LoVo (cell line): ENCODE results near the gene THBS4.

ENCODE experiments used
- DNase-seq: peaks from one replicate; pipeline ENCODE4 v3.0.0-alpha.2; 2016; ENCODE audit warnings: low spot score

The THBS4 gene

DNA sequence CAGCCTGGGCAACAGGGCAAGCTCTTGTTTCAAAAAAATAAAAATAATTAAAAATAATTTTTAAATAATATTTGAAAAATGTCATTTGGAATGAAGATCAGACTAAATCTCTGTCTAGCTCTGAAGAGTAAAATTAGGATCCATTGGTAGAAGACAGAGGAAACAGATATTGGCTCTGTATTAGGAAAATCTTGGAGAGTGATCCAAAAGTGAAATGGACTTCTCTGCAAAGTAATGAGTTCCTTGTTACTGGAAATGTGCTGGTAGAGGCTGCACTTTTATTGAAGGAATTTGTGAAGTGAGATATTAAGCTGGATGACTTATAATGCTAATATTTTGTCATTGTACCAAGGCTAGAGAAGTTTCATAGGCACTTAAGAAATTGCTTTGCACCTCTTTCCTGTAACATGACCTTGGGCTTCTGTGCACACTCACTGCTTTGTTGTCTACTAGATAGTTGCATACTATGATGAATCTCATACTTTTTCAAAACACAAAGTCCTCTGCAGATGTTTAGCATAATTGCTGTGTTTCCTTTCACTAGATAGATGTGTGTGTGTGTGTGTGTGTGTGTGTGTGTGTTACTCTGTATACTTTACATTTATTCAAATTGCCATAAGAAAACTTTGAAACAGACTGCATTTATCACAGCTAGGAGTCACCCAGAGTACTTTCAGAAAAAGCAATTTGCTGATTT lies 13.1 kb downstream of the THBS4 start:
- DNase-seq: no peak

DNA sequence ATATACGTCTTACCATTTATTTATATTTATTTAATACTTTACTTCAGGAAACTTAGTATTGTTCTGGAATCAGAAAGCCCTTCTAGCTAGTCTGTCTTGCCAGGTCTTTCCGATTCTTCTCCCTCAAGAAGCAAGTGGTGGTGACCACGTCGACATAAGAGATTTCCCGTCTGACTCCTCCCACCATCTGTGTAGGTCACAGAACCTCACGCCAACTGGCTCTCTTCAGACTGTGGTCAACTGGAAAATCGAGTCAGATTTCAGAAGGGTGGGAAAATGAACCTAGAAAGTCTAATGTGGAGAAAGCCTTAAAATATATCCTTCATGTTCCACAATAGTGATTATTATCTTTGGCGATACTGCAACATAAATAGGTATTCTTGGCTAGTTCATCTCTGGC lies 17.3 kb downstream of the THBS4 start:
- DNase-seq: no peak

DNA sequence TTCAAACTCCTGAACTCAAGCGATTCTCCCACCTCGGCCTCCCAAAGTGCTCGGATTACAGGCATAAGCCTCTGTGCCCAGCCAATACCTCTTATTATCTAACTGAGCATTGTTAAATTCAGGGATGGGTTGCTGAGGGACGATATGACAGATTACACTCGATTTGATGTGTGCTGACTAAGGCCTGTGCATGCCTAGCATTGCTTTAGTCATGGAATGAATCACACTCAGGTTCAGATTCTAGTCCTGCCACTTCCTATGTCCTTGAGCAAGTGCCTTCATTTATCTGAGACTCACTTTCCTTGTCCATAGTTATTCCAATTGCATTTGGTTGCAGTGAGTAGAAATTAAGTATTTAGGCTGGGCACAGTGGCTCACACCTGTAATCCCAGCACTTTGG lies 19.5 kb downstream of the THBS4 start:
- no peak for DNase-seq

DNA sequence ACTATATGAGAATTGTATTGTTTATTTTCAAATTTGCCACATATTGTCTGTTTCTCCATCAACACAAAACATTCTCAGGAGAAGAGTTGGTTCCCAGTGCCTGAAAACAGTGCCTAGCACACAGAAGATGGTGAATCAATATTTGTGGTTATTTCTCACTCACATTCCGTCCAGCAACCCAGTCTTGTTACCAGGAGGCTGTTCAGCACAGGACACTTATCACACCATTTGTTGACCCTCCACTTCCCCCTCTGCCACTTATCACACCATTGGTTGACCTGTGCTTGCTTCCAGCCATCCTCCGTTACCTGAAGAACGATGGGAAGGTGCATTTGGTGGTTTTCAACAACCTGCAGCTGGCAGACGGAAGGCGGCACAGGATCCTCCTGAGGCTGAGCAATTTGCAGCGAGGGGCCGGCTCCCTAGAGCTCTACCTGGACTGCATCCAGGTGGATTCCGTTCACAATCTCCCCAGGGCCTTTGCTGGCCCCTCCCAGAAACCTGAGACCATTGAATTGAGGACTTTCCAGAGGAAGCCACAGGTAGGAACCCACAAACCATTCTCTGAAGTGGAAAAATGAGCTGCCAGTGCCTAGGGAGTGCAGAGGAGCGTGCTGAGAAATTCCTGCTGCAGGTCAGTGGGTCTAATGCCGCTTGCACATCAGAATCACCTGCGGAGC lies 20.5 kb downstream of the THBS4 start:
- DNase-seq: no peak

DNA sequence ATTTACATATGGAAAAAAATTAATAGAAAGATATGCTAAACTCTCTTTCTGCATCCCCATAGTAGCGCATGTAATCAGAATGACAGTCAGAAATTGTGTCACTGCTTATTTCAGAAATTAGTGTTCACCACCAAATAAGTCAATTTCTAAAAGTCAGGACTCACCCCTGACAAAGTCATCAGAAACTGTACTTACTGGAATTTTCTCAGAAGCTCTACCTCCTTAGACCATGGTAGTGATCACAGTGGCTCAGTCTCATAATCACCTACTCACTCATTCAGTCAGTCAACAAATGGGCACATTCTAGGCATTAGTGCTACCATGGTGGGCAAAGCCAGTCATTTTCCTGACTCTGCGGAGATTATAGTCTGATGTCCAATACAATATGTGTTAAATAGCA lies 22.0 kb downstream of the THBS4 start:
- no peak for DNase-seq

DNA sequence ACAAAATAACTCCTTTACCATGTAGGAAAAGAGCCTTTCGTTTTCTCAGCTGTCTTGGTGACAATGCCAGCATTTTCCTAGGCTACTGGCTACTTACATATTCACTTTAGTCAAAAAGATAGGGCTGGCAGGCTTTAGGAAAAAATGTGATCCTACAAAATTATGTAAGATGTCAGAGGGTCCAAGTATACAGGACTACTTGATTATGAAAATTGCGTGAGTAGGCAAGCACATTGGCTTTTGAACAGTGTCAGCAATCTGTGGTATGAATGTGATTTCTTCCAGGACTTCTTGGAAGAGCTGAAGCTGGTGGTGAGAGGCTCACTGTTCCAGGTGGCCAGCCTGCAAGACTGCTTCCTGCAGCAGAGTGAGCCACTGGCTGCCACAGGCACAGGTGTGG lies 22.8 kb downstream of the THBS4 start:
- no peak for DNase-seq

DNA sequence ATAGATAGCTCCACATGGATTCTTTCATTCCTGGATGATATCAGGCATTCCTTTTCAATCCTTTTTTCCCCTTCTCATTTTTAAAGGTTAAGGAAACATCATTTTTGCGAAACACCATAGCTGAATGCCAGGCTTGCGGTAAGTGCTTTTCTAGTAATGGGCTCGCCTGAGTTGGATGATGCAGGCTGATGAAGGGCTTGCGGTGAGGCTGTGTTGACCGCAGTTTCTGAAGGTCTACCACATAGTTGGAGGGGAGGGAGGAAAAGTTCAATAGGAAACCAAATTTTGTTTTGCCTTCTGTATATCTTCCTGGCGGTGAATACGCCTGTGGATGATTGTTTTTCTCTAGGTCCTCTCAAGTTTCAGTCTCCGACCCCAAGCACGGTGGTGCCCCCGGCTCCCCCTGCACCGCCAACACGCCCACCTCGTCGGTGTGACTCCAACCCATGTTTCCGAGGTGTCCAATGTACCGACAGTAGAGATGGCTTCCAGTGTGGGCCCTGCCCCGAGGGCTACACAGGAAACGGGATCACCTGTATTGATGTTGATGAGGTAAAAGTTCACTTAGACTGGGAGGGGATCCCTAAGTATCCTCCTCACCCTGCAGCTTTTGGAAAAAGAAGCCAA lies 24.3 kb downstream of the THBS4 start:
- DNase-seq: no peak

DNA sequence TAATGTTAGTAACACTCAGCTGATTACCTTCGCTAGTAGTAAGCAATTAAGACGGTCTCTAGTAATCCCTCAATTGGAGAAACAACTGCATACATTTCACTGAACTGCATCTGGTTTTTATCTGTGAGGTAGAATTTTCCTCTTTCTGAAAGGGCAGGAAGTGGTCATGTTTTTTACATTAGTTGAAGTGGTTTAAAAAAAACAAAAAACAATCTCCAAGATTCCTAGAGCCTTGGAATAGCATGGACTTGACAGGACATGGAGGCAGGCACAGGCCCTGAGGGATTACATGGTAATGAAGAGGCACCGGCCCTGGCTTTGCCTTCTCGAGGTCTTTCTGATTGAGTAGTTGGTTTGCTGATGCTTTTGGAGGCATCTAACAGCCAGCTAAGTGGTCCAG lies 25.8 kb downstream of the THBS4 start:
- no peak for DNase-seq

DNA sequence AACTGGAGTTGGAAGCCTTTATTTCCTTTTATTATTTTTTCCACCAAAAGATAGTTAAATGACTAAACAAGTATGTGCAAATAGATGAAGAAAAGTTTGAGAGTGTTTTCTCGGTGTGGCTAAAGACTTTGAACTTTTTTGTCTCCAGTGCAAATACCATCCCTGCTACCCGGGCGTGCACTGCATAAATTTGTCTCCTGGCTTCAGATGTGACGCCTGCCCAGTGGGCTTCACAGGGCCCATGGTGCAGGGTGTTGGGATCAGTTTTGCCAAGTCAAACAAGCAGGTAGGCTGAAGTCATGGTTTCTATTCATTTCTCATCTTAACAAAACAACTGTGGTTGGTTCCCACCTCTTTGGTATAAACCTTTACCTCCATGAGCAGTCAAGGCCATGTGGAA lies 26.4 kb downstream of the THBS4 start:
- DNase-seq: no peak

DNA sequence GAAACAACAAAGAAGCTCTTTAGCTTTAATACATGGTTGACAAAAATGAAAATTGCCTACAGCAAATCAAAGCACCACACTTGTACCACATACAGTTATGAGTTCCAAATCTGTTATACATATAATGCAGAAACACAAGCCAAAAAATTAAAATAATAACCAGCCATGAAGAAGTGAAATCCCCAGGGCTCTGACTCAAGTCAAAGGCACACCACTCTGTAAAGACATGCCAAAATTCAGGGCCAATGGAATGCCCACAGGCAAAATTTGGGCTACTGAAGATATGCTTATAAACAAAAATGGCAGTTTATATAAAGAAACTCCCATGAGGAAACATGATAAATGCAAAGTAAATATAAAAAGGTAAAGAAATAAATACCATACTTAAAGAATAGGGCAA lies 29.0 kb downstream of the THBS4 start:
- no peak for DNase-seq

DNA sequence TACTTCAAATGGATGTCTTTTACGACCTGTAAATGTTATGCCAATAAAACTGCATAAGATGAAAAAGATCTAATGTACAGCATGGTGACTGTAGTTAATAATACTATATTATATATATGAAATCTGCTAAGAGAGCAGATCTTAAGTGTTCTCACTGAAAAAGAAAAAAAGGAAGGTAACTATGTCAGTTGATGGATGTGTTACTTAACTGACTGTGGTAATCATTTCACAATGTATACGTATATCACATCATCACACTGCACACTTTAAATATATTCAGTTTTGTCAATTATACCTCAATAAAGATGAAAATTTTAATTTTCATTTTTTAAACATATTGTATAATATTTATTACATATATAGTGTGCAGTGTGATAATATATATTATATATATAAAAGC lies 31.9 kb downstream of the THBS4 start:
- no peak for DNase-seq

DNA sequence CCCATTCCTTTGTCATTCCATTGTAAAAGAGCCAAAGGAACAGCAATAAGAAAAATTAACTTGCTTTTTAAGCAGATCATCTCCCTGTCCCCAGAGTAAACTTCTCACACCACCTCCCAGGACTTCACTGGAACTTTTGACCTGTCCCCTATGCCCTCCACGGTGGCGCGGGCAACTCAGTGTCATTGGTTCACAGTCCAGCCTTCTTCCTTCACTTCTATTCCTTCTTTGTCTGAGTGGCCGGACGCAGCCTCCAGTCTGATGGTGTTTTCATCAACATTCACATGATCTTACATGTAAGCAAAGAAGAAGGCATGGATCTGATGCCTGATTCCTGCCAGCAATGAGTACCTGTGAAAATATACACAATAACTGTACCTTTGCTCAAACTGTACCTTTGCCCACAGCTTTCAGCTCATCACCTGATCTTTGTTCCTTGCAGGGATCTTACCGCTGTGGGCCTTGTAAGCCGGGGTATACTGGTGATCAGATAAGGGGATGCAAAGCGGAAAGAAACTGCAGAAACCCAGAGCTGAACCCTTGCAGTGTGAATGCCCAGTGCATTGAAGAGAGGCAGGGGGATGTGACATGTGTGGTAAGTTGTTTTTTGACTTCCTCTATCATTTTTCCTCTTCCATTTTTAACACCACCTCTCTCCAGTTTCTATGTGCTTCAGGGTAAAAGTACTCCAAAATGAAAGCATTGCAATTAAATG lies 32.5 kb downstream of the THBS4 start:
- no peak for DNase-seq

DNA sequence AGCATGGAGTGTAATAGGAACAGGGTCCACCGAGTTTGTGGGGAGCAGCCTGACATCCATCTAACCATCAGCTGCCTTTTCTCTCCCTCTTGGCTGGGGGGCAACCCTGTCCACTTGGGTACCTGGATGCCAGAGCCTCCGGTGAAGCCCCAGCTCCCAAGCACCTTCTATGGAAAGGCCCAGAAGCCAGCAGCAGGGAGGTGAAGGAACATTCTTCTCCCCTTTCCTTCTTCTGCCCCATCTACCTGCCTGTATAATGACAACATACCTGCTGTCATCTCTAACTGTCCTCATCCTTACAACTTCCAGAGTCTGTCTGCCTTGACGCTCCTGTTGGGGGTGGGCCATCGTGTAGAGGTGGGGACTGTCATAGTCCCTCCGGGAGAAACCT lies 33.1 kb downstream of the THBS4 start:
- DNase-seq: no peak

DNA sequence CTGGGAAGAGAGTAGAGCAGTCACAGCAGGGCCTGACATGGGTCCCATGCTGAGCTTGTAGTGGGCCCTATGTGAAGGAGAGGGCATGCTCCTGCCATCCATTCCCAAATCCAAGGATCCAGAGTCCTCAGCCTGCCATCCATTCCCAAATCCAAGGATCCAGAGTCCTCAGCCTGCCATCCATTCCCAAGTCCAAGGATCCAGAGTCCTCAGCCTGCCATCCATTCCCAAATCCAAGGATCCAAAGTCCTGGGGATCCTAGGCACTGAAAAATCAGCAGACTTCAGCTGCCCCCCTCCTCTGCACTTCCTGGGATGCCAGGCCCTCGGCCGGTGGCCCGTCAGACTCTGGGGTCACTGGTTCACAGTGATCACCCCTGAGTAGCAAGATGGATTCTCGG lies 33.6 kb downstream of the THBS4 start:
- DNase-seq: no peak

DNA sequence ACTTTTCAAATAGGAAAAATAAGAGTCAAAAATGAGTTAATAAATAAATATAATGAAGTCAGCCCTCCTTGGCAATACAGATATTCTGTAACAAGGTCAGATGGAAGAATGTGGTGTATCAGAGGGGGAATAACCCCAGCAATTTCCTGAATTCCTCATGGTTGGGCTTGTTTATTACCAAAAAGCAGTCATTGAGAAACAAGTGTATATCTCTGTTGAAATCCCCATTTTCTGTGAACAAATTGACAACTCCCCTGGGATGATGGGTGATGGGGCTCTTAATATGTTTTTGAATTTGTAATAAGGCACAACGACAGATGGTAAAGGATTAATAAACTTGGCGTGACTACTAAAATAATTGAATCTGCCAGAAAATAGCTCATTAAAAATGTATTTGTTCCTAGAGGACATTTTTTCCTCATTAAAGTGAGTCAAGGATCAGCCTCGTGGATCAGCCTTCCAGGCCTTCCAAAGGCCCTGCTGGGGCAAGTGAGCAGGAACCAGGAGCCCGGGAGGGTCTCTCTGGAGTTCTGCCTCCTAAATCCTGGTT lies 34.2 kb downstream of the THBS4 start:
- no peak for DNase-seq

DNA sequence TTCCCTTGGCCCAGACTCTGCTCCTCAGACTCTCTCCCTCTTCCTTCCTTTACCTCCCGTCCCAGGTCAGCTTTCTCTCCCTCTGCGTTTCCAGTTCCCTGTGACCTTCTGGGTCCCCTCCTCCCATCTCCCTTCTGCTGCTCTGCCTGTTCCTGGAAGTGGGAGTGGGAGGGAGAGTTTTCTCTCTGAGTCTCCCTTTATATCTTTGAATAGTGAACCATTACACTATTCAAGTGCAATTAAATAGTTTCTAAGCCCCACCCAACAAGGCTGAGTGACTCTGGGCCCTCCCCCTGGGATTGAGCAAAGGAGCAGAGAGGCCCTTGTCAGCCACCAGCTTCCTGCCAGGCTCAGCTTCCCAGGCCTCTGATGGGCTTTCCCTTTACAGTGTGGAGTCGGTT lies 34.8 kb downstream of the THBS4 start:
- DNase-seq: no peak

DNA sequence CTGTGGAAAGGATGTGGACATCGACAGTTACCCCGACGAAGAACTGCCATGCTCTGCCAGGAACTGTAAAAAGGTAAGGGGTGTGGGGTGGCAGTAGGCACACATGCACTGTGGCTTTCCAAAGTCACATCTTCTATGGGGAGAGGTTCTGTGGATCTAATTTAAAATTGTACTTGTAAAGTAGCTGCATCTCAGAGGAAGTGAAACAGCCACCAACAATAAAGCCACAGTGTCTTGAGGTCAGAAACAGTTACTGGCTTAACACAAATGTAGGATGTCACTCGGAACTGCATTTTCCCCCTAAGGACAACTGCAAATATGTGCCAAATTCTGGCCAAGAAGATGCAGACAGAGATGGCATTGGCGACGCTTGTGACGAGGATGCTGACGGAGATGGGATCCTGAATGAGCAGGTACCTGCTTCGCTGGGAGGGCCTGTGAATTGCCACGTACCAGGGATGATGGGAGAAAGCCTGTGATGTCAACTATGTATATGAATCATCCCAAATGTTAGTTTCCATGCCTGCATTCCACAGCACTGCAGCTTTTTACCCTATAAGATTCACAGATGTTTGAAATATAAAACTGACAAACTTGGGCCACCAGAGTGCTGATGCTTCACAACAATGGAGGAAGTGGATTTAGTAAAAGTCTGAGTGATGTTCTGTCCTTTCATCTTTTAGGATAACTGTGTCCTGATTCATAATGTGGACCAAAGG lies 35.3 kb downstream of the THBS4 start:
- no peak for DNase-seq

DNA sequence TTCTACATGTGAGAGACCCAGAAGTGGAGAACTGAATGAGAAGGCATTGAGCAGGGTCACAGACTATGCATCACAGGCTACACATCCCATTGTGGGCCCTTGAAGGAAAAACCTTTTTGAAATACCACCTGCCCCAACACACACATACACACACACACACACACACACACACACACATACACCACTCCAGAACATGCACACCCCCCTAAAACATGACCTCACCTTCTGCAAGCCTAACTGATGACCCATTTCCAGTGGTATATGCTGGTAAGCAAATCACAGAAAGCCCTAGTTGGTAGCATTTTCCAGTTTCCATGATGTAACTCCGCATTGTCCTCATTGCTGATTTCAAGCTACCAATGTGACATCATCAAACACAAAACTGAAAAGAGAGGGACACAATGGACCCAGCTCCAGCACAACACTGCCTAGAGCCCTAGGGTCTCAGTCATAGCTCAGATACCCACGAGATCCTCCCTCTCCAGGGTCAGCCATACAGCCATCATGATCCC lies 36.4 kb downstream of the THBS4 start:
- no peak for DNase-seq

DNA sequence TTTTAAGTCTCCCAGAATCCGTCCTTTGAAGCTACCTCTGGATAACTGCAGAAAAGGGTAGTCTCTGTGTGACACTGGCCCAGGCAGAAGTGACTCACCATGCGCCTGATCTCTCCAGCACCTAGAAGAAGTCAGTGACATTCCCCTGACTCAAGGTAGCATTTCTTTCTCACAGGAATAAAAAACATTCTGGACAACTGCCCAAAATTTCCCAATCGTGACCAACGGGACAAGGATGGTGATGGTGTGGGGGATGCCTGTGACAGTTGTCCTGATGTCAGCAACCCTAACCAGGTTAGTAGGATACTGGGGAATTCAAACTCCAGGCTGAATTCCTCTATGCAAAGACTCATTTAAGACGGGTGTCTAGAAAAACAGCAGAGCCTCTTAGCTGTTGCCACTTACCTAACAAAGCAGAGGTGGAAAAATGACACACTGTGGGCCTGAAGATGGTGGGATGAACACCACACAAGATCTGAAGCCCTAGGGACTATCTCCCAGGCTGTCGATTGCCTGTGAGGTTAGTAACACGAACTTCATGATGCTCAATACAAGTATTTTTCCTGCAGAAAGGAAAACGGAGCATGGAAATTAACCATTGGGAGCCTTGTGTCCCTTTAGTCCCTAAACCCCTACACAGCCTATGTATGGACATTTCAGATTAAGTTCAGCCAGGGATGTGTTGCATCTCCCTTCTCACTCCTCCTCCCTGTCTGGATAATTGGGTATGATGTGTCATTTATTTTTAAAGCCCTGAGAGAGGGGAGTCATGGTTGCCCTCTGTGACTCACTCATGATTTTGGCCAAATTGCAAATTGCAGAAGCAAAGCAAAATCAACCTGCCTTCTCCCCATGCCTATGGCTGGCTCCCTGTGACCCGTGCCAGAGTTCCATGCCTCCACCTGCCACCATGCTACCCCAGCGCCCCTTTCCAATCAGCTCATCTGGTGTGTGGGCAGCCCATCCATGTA lies 37.2 kb downstream of the THBS4 start:
- no peak for DNase-seq
